Measurements from ENCODE around the gene ADD2.
"Not testable (repeated sequence)": the region's sequence is repeated elsewhere in the genome, so short reads cannot be mapped to it uniquely, and the experiment has no call there.

ADD2 gene

GRCh38 chr2:70670202-70670601 lies 97.8 kb downstream of the ADD2 start:
- DNase-seq = no peak

- DNase-seq = no peak
Observed at GRCh38 chr2:70668911-70669310, 99.1 kb downstream of the ADD2 start.

GRCh38 chr2:70668432-70668831 lies 99.6 kb downstream of the ADD2 start:
- DNase-seq = no peak

GRCh38 chr2:70664525-70664924 lies 103.5 kb downstream of the ADD2 start:
- no peak for DNase-seq

- no peak for DNase-seq
Observed at GRCh38 chr2:70663411-70663810, 104.6 kb downstream of the ADD2 start.

- DNase-seq = no peak
Observed at GRCh38 chr2:70659551-70659950, 108.4 kb downstream of the ADD2 start.

GRCh38 chr2:70658476-70658875 lies 109.5 kb downstream of the ADD2 start:
- no peak for DNase-seq

GRCh38 chr2:70657246-70657645 lies 110.8 kb downstream of the ADD2 start:
- no peak for DNase-seq

- no peak for DNase-seq
Observed at GRCh38 chr2:70656421-70657010, 111.5 kb downstream of the ADD2 start.

- DNase-seq = no peak
Observed at GRCh38 chr2:70655786-70656185, 112.2 kb downstream of the ADD2 start.

- DNase-seq = not testable (repeated sequence)
Observed at GRCh38 chr2:70655211-70655610, 112.8 kb downstream of the ADD2 start.

- no peak for DNase-seq
Observed at GRCh38 chr2:70651727-70652126, 116.3 kb downstream of the ADD2 start.

GRCh38 chr2:70651014-70651413 lies 117.0 kb downstream of the ADD2 start:
- DNase-seq = no peak

GRCh38 chr2:70648961-70649360 lies 119.0 kb downstream of the ADD2 start:
- no peak for DNase-seq

GRCh38 chr2:70647873-70648481 lies 120.0 kb downstream of the ADD2 start:
- DNase-seq = no peak

- DNase-seq = no peak
Observed at GRCh38 chr2:70646420-70646818, 121.6 kb downstream of the ADD2 start.

GRCh38 chr2:70645733-70646419 lies 122.1 kb downstream of the ADD2 start:
- no peak for DNase-seq

- DNase-seq = no peak
Observed at GRCh38 chr2:70643715-70644114, 124.3 kb downstream of the ADD2 start.

GRCh38 chr2:70641263-70641784 lies 126.7 kb downstream of the ADD2 start:
- no peak for DNase-seq

- no peak for DNase-seq
Observed at GRCh38 chr2:70639841-70640436, 128.1 kb downstream of the ADD2 start.

GRCh38 chr2:70638561-70638960 lies 129.4 kb downstream of the ADD2 start:
- DNase-seq = no peak

GRCh38 chr2:70633508-70633907 lies 134.5 kb downstream of the ADD2 start:
- no peak for DNase-seq

GRCh38 chr2:70632966-70633365 lies 135.0 kb downstream of the ADD2 start:
- no peak for DNase-seq

GRCh38 chr2:70632388-70632787 lies 135.6 kb downstream of the ADD2 start:
- DNase-seq = no peak
